GOT3 (cell line): Measurements from ENCODE around the gene PNLIPRP3.
"Not testable (repeated sequence)": the region's sequence is repeated elsewhere in the genome, so short reads cannot be mapped to it uniquely, and the experiment has no call there.

Experiments used
- DNase-seq: peaks from one replicate; lab custom pipeline; 2025; ENCODE audit warnings: mixed read lengths; lab: John Stamatoyannopoulos, UW

Gene PNLIPRP3

GRCh38 chr10:116427671-116428070, at the start of gene PNLIPRP3:
Gene PNLIPRP3 (plus strand): TSS chr10:116427847. CDS start chr10:116428013, 166 bp downstream.
- DNase-seq: no peak

- DNase-seq: no peak
Measured at GRCh38 chr10:116382290-116382689, 45.4 kb upstream of the PNLIPRP3 start.

GRCh38 chr10:116385311-116385710, 42.3 kb upstream of the PNLIPRP3 start:
- DNase-seq: no peak

- DNase-seq: no peak
Measured at GRCh38 chr10:116385994-116386809, 41.4 kb upstream of the PNLIPRP3 start.

GRCh38 chr10:116393246-116393831, 34.3 kb upstream of the PNLIPRP3 start:
- DNase-seq: not testable (repeated sequence)

GRCh38 chr10:116395223-116395985, 32.2 kb upstream of the PNLIPRP3 start:
- DNase-seq: no peak

- no peak for DNase-seq
Measured at GRCh38 chr10:116398224-116398623, 29.4 kb upstream of the PNLIPRP3 start.

GRCh38 chr10:116402858-116403257, 24.8 kb upstream of the PNLIPRP3 start:
- DNase-seq: no peak

GRCh38 chr10:116403740-116404250, 23.9 kb upstream of the PNLIPRP3 start:
- no peak for DNase-seq

GRCh38 chr10:116408719-116409118, 18.9 kb upstream of the PNLIPRP3 start:
- no peak for DNase-seq

GRCh38 chr10:116410351-116410750, 17.3 kb upstream of the PNLIPRP3 start:
- no peak for DNase-seq

GRCh38 chr10:116417821-116418220, 9.8 kb upstream of the PNLIPRP3 start:
- DNase-seq: no peak

GRCh38 chr10:116418389-116418788, 9.3 kb upstream of the PNLIPRP3 start:
- DNase-seq: no peak

GRCh38 chr10:116421815-116422214, 5.8 kb upstream of the PNLIPRP3 start:
- DNase-seq: no peak

- DNase-seq: no peak
Measured at GRCh38 chr10:116429288-116429977, 1.8 kb downstream of the PNLIPRP3 start.

GRCh38 chr10:116430288-116430687, 2.6 kb downstream of the PNLIPRP3 start:
- no peak for DNase-seq

- DNase-seq: no peak
Measured at GRCh38 chr10:116431598-116431997, 4.0 kb downstream of the PNLIPRP3 start.

- DNase-seq: no peak
Measured at GRCh38 chr10:116437076-116437692, 9.5 kb downstream of the PNLIPRP3 start.

- no peak for DNase-seq
Measured at GRCh38 chr10:116440330-116441030, 12.8 kb downstream of the PNLIPRP3 start.

GRCh38 chr10:116444527-116445142, 17.0 kb downstream of the PNLIPRP3 start:
- no peak for DNase-seq
